ENCODE results near the gene FLT4. TPM values are rescaled to one million over a fixed set of nuclear protein-coding genes. Genes with fewer than 3 reads are reported as not detected.

The FLT4 gene
- total and polyA plus RNA-seq, 2 experiments from 2014 or later = 3.4 to 13.8 TPM

- TF ChIP-seq CTCF (conservative IDR thresholded peaks at IDR 0.05; ENCODE audit: low read depth in 2 of 2) (peak in 1 of 2 experiments; percentile 48; a peak in 2 of 4 replicates), POLR2AphosphoS5 (IDR thresholded peaks at IDR 0.05; ENCODE audit: low read depth) (no peak), REST (IDR thresholded peaks at IDR 0.05; ENCODE audit: unreplicated experiment) (no peak), NANOG (IDR thresholded peaks at IDR 0.05; ENCODE audit: borderline replicate concordance) (no peak), JUNB (IDR thresholded peaks at IDR 0.05; ENCODE audit: unreplicated experiment) (no peak)
Observed at GRCh38 chr5:180590543-180591310, 58.7 kb downstream of the FLT4 start (continued).

- Histone ChIP-seq H3K4me1 (ENCODE audit: insufficient read depth) (0 out of 2 replicates have a peak, but pooled peaks cover 6% of the 10 kb centered on the region), H2AFZ (peak overlapping the region; percentile 96), H3K27ac (ENCODE audit: low read depth) (no peak overlapping the region), H3K79me2 (replicated peaks; ENCODE audit: insufficient read depth) (no peaks in the 10 kb centered on the region), H3K4me2 (peak overlapping the region; percentile 86), H3K27me3 (ENCODE audit: insufficient read depth) (peaks cover 54% of the 10 kb centered on the region), H3K4me3 (peak overlapping the region; percentile 60), H3F3A (replicated peaks; ENCODE audit: low read depth) (peaks cover 7% of the 10 kb centered on the region; the same call in 1 of the 2 replicates), H4K20me1 (replicated peaks; ENCODE audit: insufficient read depth) (no peaks in the 10 kb centered on the region), H3K36me3 (ENCODE audit: insufficient read depth) (no peaks in the 10 kb centered on the region), H3K9me2 (ENCODE audit: insufficient read depth) (no peaks in the 10 kb centered on the region)
- TF ChIP-seq JUNB (IDR thresholded peaks at IDR 0.05; ENCODE audit: unreplicated experiment) (no peak), EZH2 (IDR thresholded peaks at IDR 0.05; ENCODE audit: low read depth, unreplicated experiment) (peak; percentile 31), STAT1 (IDR thresholded peaks at IDR 0.05; ENCODE audit: unreplicated experiment) (no peak)
- H3K9me3 Mint-ChIP-seq = peaks cover 3% of the 10 kb centered on the region; the same call in 1 of the 3 replicates
- H3K27me3 Mint-ChIP-seq (ENCODE audit: insufficient read depth, low read depth, poor library complexity) = peaks cover 42% of the 10 kb centered on the region
- ATAC-seq (peak; percentile 13), DNase-seq (ENCODE audit: low spot score) (peak; percentile 24)
- peak overlapping the region; percentile 63 for H3K4me3 Mint-ChIP-seq
- H3K4me1 Mint-ChIP-seq = peaks cover 10% of the 10 kb centered on the region
- H3K27ac Mint-ChIP-seq = no peak overlapping the region
- peaks cover 5% of the 10 kb centered on the region; the same call in 1 of the 3 replicates for H3K36me3 Mint-ChIP-seq (ENCODE audit: low read depth)
Observed at GRCh38 chr5:180589771-180590542, 59.4 kb downstream of the FLT4 start.
